Stimulated activated CD4-positive, alpha-beta T cell treated with anti-CD3 and anti-CD28 coated beads, TNF-alpha, amount 100 ng/mL, for 4 hours (primary cell): Measurements from ENCODE around the gene G3BP1.
"Not testable (repeated sequence)": the region's sequence is repeated elsewhere in the genome, so short reads cannot be mapped to it uniquely, and the experiment has no call there.

Experiments
- DNase-seq, 3 experiments: peaks; one replicate each; pipeline ENCODE4 v3.0.0-alpha.2; 2020; ENCODE audit warnings: low read depth in 3 of 3

G3BP1 gene

GRCh38 chr5:151771259-151772028 is at the start of gene G3BP1:
TSS of gene G3BP1 (plus strand) at chr5:151771954. CDS start at chr5:151786621, 14,667 bp downstream.
- DNase-seq, result peak; percentile 92 to 99 (median 98)

GRCh38 chr5:151722546-151722945 is 49.2 kb upstream of the G3BP1 start:
- no peak for DNase-seq

GRCh38 chr5:151724360-151724759 is 47.4 kb upstream of the G3BP1 start:
- DNase-seq, result no peak

GRCh38 chr5:151729597-151729996 is 42.2 kb upstream of the G3BP1 start:
- not testable (repeated sequence) for DNase-seq

GRCh38 chr5:151730381-151730780 is 41.4 kb upstream of the G3BP1 start:
- DNase-seq, result no peak

- no peak for DNase-seq
Measured at GRCh38 chr5:151733358-151734063, 38.2 kb upstream of the G3BP1 start.

GRCh38 chr5:151734064-151734408 is 37.7 kb upstream of the G3BP1 start:
- no peak for DNase-seq

GRCh38 chr5:151735646-151736045 is 36.1 kb upstream of the G3BP1 start:
- no peak for DNase-seq

GRCh38 chr5:151737431-151737830 is 34.3 kb upstream of the G3BP1 start:
- DNase-seq, result no peak

- no peak for DNase-seq
Measured at GRCh38 chr5:151738125-151738848, 33.5 kb upstream of the G3BP1 start.

GRCh38 chr5:151739395-151739794 is 32.4 kb upstream of the G3BP1 start:
- no peak for DNase-seq

GRCh38 chr5:151739939-151740335 is 31.8 kb upstream of the G3BP1 start:
- no peak for DNase-seq

- peak in 1 of 3 experiments; percentile 11 for DNase-seq
Measured at GRCh38 chr5:151740336-151740942, 31.3 kb upstream of the G3BP1 start.

- DNase-seq, result no peak
Measured at GRCh38 chr5:151740958-151741373, 30.8 kb upstream of the G3BP1 start.

- DNase-seq, result no peak
Measured at GRCh38 chr5:151741678-151742423, 29.9 kb upstream of the G3BP1 start.

- no peak for DNase-seq
Measured at GRCh38 chr5:151742870-151743294, 28.9 kb upstream of the G3BP1 start.

GRCh38 chr5:151743530-151743929 is 28.2 kb upstream of the G3BP1 start:
- no peak for DNase-seq

- no peak for DNase-seq
Measured at GRCh38 chr5:151745071-151745705, 26.6 kb upstream of the G3BP1 start.

GRCh38 chr5:151750121-151750520 is 21.6 kb upstream of the G3BP1 start:
- DNase-seq, result no peak

- no peak for DNase-seq
Measured at GRCh38 chr5:151751091-151751490, 20.7 kb upstream of the G3BP1 start.

- DNase-seq, result no peak
Measured at GRCh38 chr5:151751593-151751992, 20.2 kb upstream of the G3BP1 start.
